Stimulated activated CD8-positive, alpha-beta memory T cell treated with anti-CD3 and anti-CD28 coated beads, Interleukin-12 subunit alpha, Interleukin-12 subunit beta, amount 100 ng/mL, for 1 hour (primary cell): ENCODE measurements around the gene DNMT3B.

Source experiments
- DNase-seq: peaks from one replicate; pipeline ENCODE4 v3.0.0-alpha.2; 2020; ENCODE audit warnings: low read depth

DNMT3B gene

DNA sequence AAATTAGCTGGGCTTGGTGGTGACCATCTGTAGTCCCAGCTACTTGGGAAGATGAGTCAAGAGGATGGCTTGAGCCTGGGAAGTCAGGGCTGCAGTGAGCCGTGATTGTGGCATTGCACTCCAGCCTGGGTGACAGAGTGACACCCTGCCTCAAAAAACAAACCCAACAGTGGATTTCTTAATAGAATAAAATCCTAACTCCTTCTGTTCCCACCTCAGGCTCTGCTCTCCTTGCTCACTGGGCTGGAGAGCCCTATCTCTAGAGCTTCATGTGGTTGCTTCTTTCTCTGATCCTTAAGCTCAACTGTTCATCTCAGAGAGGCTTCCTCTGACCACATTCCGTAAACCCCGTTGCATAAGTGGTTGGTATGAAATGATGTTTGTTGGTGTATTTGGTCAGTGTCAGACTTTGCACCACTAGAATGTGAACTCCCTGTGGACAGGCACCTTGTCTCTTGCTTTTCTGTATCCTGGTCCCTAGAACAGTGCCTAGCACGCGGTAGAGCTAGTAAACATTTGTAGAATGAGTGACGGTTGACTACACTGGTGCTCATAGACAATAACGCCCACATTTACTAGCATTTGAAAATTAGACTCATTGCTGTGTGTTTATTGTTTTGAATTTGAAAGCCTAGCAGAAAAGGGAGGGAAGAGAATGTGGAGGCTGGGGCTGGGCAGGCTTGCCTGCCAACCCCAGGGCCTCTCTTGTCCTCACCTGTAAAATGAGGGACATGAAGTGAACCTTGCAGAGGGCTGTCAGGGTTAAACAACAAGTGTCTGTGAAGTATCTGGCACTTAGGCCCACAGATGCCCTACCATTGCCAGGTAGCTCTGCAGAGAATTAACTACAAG, 61.8 kb downstream of the DNMT3B start:
- no peak for DNase-seq

DNA sequence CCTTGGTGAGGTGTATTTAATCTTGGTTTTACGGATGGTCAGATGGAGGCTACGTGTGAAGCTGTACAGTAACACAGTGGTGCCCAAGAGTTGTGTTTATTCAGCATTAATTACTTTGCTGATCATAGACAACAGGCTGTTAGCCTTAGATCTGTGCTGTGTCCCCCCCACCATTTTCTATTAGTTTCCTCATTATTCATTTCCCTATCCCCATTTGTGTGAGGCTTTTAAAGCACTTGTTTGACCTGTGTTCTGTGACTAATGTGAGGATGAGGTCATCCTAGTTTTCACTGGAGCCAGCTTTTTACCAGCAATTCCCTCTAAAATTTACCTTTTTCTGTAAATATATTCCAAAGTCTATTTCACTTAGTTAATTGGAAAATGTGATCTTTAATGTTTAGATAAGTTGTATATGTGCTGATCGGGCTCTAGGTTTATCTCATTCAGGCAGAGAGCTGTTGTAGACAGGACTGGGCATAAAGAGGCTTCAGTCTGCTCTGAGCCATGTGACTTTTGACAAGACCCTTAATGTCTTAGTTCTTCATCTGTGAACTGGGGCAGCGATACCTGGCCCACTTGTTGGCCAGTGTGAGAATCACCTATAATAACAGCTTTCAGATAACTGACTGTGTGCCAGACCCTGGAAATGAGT, 66.0 kb downstream of the DNMT3B start:
- DNase-seq, result no peak

DNA sequence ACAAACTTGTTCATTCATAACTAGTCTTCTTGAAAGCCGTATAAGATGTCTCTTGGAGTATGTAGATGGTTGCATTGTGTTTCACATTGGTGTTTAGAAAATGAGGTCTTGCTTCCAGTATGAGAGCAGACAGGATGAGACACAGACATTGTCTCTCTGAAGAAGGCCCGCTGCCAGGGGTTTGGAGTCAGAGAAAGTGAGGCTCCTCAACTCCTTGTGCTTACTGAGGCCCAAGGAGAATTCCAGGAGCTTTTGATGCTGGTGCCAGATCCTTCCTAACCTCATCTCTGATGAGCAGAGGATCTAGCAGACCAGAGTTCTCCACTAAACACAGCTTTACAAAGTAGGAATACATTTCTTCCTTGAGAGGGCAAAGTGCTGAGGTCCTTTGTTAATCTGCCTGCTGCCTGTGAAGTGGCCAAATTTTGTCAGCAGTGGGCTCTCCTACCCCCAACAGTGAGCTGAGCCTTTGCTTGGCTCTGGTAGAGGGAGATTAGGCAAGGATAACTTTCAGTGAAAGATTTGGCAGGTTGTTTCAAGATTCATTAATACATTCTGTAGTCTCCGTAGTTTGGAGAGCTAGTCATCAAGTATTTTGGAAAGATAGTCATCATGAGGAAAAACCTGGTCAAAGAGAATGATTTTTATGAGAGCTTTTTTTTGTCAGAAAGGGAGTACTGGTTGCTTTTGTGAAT, 67.3 kb downstream of the DNMT3B start:
- DNase-seq, result no peak

DNA sequence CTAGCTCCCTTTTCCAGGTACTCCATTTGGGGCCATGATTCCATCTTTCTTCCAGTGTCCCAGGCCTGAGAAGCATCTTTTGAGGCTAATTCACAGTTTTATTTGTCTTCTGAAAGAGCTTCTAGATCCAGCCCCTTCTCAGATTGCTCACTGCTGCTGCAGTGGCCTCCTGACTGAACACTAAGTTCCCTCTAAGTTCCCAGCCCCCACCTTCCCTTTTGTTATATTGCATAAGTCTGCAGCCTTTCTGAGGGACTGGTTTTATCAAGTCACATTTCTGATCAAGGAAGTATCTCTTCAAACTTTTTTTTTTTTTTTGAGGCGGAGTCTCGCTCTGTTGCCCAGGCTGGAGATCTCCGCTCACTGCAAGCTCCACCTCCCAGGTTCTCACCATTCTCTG, 68.3 kb downstream of the DNMT3B start:
- no peak for DNase-seq

DNA sequence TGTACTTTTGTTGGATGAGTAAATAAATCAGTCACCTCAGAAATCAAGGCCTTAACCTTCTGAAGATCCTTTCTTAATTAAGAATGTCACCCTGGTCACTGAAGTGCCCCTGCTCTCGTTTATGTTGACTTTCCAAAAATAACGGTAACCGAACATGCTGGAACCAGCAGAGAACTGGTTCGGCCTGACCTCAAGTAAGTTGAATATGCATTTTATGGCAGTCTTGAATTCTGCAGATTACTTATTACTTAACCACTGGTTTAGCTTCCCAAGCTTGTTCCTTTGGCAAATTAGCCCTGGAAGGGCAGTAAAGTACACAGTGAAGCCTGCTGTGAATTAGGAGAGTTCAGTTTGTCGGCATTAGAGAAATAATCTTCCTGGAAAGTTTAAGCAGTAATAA, 69.8 kb downstream of the DNMT3B start:
- no peak for DNase-seq

DNA sequence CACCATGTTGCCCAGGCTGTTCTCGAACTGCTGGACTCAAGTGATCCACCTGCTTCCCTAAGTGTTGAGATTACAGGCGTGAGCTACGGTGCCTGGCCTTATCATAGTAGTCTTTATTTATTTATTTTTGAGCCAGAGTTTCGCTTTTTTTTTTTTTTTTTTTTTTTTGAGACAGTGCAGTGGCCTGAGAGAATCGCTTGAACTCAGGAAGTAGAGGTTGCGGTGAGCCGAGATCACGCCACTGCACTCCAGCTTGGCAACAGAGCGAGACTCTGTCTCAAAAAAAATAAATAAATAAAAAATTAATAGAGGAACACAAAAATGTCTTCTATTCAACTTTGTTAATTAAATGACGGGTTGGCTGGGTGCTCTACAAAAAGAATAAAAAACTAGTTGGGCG, 70.5 kb downstream of the DNMT3B start:
- DNase-seq, result no peak

DNA sequence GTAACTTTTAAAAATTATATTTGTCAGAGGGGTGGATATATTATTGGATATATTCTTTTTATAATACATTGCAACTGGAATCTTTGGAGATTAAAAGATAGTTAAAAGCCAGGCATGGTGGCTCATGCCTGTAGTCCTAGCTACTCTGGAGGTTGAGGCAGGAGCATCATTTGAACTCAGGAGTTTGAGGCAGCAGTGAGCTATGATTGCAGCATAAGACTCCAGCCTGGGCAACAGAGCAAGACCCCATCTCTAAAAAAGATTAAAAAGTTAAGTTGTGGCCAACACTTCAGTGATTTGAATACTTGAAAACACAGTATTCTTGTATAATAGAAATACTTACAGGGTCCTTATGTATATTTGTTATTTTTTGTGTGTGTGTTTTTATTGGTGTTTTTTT, 72.8 kb downstream of the DNMT3B start:
- DNase-seq, result no peak

DNA sequence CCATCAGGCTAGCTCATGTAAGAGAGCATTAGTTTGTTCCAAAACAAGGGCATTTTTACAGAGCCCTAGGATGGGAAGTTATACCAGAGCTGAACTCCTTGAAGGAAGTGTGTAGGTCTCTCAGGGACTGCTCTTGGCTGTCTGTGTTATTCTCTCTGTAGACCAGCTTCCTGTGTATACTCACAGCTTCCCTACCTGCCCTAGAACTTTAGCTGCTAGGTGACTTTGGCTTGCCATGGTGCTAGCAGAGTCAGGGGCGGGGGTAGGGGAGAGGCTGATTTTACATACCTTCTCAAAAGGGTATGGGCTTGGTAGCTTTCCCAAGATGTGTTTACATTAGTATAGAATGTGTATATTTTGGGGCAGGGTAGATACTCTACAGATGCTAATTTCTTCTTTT, 75.0 kb downstream of the DNMT3B start:
- no peak for DNase-seq

DNA sequence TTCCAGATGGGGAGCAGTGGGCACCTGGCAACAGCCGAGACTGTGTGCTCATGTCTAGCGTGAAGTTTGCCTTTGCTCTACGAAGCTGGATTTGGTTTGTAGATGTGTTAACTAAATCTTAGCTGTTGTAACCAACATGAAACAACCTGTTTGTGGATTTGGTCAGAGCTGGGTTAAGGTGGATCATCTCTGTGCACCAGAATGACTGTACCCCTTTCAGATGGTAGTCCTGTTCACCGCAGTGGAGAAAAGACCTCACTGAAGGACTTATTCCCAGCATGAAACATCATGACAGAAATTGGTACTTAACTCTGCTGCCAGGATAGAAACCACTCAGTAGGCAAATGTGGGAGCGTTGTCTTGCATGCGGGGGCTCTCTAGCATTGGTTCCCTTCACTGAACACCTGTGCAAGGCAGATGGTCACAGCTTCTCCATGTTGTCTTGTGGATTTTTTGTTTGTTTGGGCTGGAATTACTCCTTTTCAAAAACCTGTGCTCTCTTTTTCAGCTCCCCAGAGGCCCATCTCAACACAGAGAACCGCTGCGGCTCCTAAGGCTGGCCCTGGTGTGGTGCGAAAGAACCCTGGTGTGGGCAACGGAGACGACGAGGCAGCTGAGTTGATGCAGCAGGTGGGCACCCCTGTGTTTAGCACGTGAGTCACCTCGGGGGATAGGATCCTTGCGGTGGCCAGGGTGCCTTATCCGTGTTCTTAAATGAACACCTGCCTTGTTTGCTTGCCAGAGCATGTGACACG, 77.2 kb downstream of the DNMT3B start:
- no peak for DNase-seq

DNA sequence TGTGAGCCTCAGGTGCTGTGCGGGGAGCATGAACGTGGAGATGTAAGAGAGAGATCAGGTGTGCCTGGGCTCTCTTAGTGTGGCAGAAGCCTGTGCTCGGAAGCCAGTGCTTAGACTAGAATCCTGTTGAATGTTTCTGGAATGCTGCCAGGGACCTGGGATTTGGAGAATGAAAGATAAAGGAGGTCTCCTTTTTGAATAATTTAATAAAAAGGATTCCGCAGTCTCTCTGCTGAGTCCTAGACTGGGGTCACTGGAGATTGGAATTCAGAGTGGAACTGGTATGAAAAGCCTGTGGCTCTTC, 77.7 kb downstream of the DNMT3B start:
- no peak for DNase-seq

DNA sequence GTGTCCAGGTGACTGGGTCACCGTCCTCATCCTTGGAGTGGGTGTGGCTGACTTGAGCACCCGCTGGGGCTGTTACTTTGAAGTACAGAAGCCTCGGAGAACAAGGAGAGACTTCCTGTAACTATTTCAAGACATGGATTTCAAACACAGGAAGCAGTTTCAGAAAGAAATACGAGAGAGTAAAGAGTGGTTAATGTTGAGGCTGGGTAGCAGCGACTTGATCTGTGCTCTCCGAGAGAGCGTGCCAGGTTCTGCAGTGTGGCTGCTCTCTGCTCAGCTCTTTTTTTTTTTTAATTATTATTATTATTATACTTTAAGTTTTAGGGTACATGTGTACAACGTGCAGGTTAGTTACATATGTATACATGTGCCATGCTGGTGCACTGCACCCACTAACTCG, 79.0 kb downstream of the DNMT3B start:
- DNase-seq, result no peak

DNA sequence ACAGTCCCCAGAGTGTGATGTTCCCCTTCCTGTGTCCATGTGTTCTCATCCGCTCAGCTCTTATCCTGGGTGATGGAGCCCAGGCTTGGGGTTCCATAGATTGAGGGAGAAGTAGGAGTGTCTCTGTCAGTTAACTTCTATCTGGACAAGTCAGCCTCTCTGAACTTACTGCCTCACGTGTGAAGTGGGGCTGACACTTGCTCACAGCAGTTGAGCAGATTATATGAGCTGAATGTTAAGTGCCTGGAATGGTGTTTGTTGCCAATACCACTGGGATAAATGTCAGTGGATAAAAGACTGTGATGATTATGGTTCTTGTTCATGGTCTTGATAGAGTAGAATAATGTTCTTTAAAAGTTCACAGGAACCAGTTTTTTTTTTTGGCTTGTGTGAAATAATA, 79.4 kb downstream of the DNMT3B start:
- DNase-seq, result no peak

DNA sequence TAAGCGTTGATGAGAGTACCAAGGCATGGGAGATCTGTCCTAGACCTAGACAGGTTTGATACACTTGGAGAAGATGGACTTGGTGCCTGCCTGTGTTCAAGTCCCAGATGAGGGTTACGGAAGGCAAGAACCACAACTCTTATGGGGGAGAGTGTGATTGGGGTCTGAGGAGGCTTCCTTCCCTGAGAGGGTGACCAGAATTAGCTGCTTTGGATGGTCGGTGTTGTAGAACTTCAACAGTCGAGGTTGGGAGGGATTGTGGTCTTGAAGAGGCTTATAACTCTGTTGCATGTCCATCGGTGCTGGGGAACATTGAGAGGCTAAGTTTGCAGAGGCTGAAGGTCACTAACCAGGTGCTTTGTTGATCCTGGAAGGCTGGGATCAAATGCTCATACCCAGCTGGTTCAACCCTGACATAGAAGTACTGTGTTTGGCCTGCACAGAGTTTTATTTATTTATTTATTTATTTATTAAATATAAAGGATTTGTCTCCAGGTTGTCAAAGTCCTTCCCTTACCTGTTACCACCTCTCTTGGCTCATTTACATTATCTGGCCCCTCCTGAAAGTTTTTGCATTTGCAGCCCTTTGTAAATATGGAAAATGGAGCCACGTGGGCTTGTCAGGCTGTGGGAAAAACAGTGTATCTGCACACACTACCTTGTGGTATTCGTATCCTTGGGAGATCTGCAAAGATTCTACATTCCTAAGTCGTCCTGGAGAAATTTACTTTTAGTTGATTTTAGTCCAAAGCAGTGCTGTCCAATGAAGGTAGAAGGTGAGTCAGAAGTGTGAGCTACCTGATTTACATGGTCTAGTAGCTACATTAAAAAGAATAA, 80.7 kb downstream of the DNMT3B start:
- no peak for DNase-seq

DNA sequence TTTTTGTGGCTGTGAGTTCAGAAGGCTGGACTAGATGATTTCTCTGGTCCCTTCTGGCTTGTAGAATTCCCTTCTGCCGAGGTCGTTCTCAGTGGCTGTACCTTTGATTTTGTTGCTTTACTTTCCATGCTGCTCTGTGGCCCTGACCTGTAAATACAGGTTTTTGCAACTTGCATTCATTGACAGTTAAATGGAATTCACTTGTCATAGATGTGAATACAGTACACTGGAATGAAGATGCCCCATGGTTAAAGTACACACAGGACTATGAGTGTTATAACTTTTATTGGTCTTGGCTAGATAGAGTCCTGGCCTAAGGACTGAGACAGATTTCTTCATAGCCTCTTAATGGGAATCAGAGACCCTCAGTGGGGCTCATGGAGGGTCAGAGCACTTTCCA, 83.6 kb downstream of the DNMT3B start:
- DNase-seq, result no peak

DNA sequence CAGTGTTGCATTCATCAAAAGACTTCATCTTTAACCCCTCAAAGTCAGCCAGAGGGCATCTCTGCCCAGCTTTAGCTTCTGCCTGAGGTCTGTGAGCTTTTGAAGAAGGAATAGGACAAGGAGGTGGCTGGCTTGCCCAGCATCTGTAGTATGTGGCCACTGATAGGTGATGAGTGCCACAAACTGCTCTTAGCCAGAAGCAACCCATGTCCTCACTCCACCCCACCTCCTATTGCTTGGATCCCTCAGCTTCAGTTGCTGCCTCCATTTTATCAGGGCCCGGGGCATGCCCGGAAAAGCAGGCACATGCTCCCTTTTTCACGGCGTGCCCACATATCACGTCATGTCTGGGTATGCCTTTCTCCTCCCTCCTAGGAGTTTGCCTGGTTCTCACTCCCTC, 84.7 kb downstream of the DNMT3B start:
- DNase-seq, result no peak

DNA sequence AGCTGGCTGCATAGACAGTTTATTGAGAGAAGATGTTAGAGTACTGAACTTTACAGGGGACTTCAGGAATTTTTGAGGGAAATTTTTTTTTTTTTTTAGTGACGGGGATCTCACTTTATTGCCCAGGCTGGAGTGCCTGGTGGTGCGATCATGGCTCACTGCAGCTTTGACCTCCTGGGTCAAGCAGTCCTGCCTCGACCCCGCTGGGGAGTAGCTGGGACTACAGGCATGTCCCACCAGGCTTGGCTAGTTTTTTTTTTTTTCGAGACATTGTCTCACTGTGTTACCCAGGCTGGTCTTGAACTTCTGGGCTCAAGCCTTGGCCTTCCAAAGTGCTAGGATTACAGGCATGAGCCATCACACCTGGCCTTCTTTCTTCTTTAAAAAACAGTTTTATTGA, 85.8 kb downstream of the DNMT3B start:
- no peak for DNase-seq

DNA sequence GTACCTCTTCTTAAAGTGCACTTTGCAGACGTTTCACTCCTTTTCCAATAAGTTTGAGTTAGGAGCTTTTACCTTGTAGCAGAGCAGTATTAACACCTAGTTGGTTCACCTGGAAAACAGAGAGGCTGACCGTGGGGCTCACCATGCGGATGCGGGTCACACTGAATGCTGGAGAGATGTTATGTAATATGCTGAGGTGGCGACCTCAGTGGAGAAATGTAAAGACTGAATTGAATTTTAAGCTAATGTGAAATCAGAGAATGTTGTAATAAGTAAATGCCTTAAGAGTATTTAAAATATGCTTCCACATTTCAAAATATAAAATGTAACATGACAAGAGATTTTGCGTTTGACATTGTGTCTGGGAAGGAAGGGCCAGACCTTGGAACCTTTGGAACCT, 86.7 kb downstream of the DNMT3B start:
- no peak for DNase-seq

DNA sequence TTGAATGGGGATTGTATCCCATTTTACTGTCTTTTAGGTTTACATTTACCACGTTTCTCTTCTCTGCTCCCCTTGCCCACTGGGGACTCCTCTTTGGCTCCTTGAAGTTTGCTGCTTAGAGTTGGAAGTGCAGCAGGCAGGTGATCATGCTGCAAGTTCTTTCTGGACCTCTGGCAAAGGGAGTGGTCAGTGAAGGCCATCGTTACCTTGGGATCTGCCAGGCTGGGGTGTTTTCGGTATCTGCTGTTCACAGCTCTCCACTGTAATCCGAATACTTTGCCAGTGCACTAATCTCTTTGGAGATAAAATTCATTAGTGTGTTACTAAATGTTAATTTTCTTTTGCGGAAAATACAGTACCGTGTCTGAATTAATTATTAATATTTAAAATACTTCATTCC, 87.4 kb downstream of the DNMT3B start:
- DNase-seq, result no peak

DNA sequence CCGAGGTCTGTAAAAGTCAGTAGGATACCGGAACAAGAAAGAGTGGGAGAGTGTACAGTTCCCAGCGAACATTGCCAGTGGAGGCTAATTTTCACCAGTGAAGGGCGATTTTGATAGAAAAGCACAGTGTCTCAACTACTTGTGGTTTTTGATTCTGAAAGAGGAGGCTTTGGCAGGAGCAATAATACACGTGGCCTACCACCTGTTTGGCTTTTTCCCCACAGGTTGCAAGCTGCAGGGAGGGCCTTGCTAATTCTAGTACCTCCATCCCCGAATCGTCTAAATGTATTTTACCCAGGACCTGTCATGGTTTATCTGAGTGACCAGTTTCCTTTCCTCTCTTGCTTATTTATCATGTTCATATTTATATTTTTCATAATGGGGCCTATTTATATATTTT, 93.2 kb downstream of the DNMT3B start:
- no peak for DNase-seq

DNA sequence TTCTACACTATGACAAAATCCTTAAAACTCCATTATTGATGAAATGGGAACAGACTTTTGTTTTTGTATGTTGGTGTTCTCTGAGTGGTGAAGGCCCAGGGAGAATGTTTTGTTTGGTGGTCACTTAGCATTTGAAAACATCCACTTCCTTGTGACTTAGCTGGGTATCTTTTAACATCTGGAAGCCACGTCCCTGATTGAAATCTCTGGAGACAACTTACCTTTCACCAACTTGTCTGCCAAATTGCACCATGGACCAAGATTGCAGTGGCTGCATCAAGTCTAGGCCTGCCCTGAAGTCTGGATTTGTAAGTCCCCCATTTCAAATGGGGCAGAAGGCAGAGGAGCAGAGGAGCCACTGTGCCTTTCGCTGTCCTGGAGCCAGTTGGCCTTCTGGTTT, 96.0 kb downstream of the DNMT3B start:
- no peak for DNase-seq
